HepG2 (cell line): ENCODE measurements around the gene ALDH16A1.

Experiments
- FOXK2 ChIP-seq: fragments of 450-650 bp; IDR thresholded peaks from 2 replicates; pipeline ENCODE4 v1.6.1; 2016
- SETDB1 ChIP-seq: sonication (generic); formaldehyde crosslinking; IDR thresholded peaks from 2 replicates; pipeline ENCODE4 v1.5.1; 2020; ENCODE audit warnings: missing genetic modification reagents, mild to moderate bottlenecking, borderline replicate concordance
- ZBTB42 ChIP-seq: sonication (generic); formaldehyde crosslinking; IDR thresholded peaks from 2 replicates; pipeline ENCODE4 v1.5.0; 2020; ENCODE audit warnings: mild to moderate bottlenecking, missing genetic modification reagents
- ZNF274 ChIP-seq: sonication (generic); formaldehyde crosslinking; IDR thresholded peaks from 2 replicates; pipeline ENCODE4 v1.5.1; 2020; ENCODE audit warnings: mild to moderate bottlenecking, missing genetic modification reagents

DNA sequence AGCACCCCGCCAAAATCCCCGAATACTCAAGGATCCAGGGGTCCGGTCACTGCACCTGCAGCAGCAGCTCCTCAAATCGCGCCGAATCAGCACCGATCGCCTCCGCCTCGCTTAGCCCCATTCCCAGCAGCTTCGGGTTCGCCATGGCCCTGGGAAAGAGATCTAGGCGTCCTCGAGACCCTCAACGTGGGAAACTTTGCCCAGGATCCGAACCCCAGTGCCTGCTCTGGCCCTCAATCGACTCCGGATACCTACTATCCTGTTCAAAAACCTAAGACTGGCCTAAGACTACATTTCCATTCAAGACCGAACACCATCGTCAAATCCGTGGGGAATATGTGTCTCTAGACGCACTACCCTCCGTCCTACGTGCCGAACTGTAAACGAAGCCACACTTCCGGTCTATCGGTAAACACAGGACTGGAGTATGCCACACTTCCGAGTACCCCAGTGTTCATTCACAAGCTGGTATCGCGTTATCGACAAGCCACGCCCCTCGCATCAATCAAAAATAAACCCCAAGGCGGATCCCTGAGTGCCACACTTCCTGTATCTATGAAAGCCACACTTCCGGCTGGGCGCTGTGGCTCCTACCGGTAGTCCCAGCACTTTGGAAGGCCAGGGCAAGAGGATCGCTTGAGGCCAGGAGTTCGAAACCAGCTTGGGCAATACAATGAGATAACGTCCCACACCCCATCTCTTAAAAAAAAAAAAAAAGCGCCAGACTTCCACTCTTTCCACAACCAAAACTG lies 1.4 kb upstream of the ALDH16A1 start, which contains the start of gene PIH1D1:
- no peak for TF ChIP-seq ZBTB42 (CRISPR knock-in tag)
- TF ChIP-seq FOXK2, result peak; percentile 97
- TF ChIP-seq SETDB1 (CRISPR knock-in tag), result no peak
- TF ChIP-seq ZNF274 (CRISPR knock-in tag), result 0 out of 2 replicates have a peak, but pooled peaks have one; percentile 30
